ENCODE data around the gene STON2. TPM values are rescaled to one million over a fixed set of nuclear protein-coding genes. Genes with fewer than 3 reads are reported as not detected.

The STON2 gene
- total and polyA plus RNA-seq, 2 of the 8 experiments (the other 6 are each of a cell fraction or from before 2014, with no cell fraction given) = 8.9 to 50.0 TPM

GRCh38 chr14:81384900-81385299, 15.2 kb downstream of the STON2 start (continued):
- TF ChIP-seq CTCF (IDR thresholded peaks at IDR 0.05; ENCODE audit: control extremely low read depth in 1 of 3, insufficient read depth in 1 of 3, low read depth in 1 of 3, low read length in 3 of 3) (no peak), SAP30 (IDR thresholded peaks at IDR 0.05; ENCODE audit: insufficient read depth, insufficient replicate concordance, low read length) (no peak), NANOG (IDR thresholded peaks at IDR 0.05; ENCODE audit: insufficient read depth, low read depth, low read length, poor library complexity, severe bottlenecking) (no peak), CTBP2 (IDR thresholded peaks at IDR 0.05; ENCODE audit: borderline replicate concordance, insufficient read depth, insufficient read length, low read length) (no peak), JUN (IDR thresholded peaks at IDR 0.05; ENCODE audit: low read depth, low read length) (no peak), SP1 (IDR thresholded peaks at IDR 0.05; ENCODE audit: low read depth, low read length) (no peak)

Data from H1 (cell line).